Brain pericyte (primary cell): ENCODE measurements around the gene FOXP1.

Experiments
- DNase-seq: peaks from one replicate; pipeline ENCODE4 v3.0.0-alpha.2; 2012; ENCODE audit warnings: low read depth, low spot score

FOXP1 gene

DNA sequence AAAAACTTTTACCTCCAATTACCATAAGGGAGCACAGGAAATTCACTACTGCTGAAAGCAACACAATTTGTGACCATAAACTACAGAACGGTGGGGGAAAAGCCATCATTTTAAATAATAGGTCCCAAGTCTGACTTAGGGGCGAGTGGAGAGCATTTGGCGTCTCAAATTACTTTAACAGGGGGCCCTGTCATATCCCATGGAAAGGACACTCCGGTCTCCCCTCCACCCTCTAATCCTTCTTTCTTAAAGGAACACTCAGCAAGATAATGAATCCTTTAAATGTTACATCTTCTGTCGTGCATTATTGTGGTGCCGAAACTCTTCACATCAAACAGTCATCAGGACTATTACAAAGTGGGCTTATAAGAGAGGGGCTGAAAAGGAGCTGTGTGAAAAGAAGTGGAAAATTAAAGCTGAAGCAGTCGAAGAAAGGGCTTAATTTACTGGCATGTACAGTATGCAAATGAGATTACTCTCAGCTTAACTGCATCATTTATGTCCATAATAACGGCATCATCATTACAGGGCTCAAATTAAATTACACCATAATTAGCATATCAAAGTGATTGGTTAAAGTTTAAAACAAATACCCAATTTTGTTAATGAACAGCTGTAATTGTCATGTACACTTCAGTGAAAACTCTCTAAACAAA, 342.2 kb downstream of the FOXP1 start:
- DNase-seq, result no peak

DNA sequence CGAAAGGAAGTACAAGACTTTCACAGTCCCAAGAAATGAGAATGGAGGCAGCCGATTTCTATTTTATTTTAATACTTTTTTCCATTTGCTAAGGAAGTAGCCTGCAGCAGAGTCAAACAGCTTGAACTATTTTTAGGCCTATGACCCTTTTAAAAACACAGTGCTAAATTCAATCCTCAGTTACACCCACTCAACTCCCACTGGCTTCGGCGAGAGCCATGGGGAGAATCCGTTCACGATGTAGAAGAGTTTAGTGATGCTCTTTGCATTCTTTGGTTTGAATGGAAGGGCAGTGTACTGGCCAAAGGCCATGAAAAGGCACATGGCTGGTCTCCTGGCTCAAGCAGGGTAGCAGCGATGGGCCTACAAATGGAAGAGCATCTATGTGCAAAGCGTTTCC, 343.5 kb downstream of the FOXP1 start:
- no peak for DNase-seq

DNA sequence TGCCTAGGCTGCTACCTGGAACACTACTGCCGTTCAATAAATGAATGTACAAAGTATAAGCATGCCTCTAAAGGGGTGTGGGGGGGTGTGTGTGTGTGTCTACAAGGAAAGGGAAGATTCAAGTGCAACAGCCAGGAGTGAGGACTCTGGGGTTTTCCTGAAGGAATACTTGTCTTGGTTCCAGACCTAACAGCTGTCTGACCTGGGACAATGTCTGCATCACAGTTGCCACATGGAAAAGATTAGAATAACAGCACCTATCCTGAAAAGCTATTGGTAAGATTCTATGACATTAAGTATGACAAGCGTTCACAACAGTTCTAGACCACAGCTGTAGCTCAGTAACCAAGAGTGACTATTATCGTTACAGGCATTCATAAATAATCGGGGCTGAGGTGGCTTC, 345.2 kb downstream of the FOXP1 start:
- no peak for DNase-seq

DNA sequence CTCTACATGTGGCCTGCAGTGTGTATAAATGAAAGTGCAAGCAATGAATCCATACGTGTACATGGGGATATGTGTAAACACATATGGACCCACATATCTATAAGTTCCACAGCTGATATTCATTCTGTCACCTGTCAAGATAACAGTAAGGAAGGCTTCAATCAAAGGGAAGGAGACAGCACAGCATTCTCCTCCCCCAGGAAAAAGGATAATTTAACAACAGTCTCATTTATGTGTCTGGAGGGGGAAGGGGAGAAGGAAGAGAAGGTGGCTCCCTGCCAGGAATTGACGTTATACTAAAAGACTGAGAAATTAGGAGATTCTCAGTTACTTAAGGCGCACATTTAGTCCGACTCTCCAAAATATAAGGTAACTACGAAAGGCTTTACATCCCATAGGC, 345.9 kb downstream of the FOXP1 start:
- no peak for DNase-seq

DNA sequence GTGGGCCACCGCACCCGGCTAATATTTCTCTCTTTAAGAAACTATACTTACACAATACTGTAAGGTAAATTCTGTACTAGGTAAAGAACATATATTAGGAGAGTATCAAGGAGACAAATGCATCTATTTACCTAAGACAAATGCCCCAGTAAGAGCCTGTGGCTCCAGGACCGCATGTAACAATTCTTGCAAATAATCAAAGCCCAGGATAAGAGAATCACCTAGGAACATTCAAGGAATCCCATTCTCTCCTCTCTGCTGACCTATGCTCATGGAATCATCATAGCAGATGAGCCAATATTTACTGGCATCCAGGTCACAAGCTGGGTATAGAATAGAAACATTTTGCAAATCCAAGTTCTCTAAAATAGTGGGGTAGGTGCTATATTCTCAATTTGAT, 347.7 kb downstream of the FOXP1 start:
- DNase-seq, result no peak

DNA sequence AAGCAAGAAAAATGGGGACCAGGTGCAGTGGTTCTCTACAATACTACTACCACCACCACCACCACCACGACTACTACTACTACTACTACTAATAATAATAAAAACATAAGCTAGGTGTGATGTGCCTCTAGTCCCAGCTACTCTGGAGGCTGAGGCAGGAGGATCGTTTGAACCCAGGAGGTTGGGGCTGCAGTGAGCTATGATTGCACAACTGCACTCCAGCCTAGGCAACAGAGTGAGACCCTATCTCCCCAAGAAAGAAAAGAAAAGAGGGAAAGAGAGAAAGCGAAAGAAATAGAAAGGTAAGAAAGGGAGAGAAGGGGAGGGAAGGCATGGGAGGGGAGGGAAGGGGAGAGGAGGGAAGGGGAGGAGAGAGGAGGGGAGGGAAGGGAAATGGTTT, 350.6 kb downstream of the FOXP1 start:
- DNase-seq, result no peak

DNA sequence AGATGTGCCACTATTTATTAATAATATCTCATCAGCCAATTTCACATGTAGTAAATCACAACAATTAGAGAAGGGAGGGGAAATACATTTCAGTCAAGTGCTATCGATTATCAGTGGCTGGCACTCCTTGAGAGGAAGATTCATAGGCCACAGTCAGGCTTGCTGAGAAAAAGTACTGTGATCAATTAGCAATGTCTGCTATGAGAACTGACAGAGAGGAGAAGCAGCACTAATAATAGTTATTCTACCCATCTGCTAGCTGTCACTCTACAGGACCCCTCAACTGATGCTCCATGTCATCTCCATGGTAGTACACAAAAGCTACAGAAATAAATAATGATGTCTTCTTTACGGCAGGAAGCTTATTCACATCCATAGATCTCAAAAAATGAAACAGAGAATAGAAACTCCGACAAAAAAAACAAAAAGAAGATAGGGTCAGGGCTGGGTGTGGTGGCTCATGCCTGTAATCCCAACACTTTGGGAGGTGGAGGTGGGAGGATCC, 351.3 kb downstream of the FOXP1 start:
- DNase-seq, result no peak

DNA sequence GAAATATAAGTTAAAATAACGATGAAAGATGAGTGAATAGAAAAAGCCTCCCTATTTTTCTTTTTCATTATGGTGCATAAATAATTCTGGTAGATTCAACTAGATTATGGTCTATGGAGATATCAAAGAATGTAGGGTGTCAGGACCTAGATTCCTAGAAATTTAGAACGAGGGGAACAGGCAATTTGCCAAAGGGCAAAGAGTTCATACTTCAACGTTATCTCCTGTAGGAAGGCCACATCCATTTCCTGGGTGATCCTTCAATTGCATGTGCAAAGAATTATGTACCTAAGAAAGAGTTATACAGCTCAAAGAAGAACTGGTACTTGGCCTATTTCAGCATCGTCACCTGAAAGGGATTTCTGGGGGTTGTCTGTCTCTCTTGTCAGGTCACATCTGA, 351.8 kb downstream of the FOXP1 start:
- no peak for DNase-seq

DNA sequence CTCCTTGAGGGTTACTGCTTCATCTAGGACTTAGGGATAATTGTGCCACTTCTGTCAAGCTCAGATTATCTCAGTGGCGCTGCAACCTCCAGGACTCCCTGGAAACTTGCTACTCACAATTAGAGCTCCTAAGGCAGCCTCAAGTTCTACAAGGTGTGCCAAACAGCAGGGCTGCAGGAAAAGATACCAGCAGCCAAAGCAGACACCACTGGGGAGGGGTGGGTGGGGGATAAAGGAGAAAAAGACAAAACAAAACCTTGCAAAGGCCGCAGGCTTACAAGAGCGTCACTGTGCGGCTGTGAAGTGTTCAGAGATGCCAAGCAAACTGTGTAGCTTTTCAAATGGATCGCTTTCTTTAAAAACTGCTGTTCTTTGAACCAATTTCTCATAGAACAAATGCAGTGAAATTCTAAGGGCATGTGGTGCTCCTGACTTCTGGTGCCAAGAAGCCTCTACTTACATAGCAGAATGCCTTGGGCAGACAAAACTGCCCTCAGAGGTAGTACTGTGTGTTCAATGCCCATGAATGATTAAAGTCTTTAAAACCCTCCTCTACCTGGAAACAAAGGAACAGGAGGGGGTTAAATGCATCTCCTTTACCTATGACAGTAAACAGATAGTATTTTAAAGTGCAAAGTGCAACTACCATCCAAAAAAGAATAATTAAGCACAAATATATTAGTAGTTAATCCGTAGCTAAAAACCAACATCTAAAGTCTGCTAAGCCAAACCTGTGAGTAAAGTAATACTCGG, 353.4 kb downstream of the FOXP1 start:
- DNase-seq, result no peak

DNA sequence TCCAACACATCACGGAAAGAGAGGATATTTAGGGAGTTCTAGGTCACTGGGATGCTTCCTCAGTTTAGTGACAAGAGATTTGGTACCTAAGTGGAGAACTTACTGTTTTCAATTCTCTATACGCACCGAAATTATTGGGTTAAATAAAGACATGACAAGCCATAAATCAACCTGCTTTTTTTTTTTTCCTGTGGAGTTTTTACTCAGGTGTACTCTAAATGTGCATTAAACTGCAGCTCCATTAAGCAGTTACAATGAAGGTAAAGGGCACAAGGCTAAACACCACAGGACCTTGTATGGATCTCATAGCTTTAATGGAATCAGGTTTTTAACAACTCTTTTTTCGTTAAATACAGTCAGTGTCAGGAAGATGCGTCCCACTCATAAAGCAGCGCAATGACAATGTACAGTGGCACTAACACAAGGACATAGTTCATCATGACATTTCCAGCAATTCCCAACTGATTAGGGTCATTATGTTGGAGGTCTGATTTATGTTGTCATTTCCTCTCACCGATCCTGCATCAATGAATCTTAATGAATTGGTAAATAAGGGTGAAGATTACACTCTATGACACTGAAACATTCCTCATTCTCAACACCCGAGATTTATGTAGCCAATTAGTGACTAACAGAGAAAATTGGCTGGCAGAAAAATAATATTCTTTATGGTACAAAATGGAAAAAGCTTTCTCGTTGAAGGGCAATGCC, 355.2 kb downstream of the FOXP1 start:
- no peak for DNase-seq

DNA sequence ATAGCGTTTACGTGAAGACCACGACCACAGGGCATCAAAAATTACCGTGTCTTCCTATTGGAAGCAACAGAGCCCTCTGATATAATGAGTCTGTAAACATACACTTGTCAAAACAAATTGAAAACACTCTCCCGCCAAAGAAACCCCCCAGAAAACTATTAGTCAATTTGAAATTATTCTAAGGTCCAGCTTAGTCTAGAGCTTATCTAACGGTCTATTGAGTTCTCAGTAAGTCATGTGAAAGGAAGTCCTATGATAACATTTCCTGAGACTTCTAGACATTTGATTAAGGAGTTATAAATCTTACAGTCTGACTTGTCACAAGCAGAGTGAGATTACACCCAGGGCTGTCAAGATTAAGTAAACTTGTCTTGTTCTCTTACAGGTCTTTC, 356.3 kb downstream of the FOXP1 start:
- DNase-seq, result no peak

DNA sequence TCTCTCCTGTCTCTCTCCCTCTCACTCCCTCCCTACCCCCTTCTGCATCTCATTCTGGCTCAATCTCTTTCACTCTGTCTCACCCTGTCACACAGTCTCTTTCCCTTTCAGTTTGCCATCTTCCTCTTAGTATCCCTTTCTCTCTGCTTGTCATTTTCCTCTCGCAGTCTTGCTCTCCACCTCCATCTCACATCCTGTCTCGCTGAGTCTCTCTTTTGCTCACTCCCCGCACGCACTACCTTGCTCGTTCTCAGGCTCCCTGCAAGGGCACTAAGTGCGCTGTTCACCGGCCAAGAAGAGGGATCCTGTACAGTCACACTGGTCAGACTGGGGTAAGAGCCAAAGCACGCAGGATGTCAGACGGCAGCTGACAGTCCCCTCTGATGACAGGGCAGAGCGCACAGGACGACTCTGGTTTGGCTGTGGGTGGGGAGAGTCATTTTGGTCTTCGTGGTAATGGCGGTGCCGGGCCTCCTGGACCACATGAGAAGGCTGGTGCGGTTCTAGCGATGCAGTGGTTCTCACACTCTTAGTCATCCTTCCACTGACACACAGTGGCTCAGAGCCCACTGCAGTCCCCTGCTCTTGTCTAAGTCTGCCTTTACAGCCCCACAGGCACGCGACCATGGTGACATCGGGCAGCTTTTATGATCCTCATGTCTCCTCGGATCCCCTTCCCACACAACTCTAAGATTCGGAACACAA, 356.8 kb downstream of the FOXP1 start:
- no peak for DNase-seq

DNA sequence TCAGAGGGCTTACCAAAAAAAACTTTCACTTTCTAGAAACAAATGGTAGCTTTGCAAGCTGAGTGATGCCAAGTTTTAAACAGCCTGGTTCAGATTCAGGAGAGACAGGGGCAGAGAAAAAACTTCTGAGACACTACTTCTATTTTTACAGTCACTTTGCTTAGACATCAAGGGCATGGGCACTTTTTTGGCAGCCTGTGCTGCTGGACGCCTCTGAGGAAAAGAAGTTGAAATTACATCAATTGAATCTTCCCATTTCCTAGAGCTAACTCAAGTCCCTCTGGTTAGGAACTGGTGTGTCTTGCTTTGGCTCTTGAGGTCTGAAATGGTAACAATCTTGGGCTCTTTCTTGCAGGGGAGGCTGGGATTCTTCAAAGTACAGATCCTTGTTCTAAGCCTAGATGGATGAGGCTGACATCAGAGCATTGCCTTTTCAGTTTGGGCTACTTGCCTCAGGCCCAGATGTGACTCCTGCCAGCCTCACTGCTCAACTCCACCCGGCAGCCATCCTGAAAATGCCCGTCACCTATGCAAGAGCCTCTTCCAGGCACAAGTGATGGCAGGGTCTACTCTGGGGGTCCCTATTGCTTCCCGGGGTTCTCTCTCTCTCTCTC, 357.5 kb downstream of the FOXP1 start:
- no peak for DNase-seq

DNA sequence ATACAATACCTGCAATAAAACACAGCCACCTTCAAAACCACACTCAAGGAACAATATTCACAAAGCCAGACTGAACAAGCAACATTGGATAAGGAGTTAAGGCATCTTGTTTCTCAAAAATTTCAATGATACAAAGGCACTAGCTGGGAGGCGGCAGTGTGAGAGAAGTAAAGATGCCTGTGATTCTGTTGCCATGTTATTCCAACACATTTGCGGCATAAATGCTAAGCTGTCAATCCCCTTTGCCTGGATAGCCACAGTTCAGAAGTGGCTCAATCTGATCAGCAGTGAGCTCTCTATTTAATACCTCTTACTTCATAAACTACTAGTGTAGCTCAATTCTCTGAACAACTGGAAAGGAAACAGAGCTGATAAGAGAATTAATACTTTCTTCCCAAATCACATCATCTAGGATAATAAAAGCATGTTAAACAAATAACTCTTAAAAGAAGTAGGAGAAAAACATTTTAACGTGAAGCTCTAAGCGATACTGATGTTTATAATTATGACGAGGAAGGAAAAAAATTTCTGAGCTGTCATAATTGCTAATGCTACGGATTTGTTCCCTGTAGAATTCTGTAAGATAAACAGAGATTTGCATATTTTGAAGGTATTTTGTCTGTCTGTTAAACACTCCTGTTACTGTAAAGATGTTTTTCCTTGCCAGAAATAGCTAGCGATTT, 358.4 kb downstream of the FOXP1 start:
- no peak for DNase-seq

DNA sequence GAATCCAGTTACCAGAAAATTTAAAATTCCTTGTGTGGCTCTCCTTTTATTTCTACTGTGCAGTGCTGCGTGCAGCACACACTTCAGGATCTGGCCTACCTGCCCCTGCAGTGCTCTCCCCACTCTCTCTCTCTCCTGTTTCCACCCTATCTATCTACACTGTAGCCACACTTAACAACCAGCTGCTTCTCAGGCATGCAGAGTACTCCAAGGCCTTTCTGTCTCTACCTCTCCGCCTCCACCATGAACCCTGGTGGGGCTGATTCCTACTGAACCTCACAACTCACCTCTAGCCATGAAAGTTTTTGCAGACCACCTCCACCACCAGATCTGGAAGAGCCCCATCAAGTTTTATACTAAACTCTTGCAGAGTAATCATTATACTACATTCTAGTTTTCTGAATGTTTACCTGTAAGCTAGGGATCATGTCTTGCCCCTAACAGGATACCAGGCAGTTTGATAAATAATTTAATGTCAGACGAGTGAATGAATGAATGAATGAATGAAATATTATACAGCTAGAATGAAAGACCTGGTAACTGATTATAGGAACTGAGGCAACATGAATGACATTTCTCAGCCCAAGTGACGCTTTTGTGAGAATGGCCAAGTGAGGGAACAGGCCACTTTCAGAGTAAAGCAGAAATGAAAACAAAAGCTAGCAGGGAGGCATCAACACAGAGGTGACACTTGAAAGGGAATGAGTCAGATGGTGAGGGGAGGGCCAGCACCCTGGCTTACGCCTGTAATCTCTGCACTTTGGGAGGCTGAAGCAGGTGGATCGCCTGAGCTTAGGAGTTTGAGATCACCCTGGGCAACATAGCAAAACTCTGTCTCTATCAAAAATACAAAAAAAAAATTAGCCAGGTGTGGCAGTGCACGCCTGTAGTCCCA, 363.5 kb downstream of the FOXP1 start:
- no peak for DNase-seq

DNA sequence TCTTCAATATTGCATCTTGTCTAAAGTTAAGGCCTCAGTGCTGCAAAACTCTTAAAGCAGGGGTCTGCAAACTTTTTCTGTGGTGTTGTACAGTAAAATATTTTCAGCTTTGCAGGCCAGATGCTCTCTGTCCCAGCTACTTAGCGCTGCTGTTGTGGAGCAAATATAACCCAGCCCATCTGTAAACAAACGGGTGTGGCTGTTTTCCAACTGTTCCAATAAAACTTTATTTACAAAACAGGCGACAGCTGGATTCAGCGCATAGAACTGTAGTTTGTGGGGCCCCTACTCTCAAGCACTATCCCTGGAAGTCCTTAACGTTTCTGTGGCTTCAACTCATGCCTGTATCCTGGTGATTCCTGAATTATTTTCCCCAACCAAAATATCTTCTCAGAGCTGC, 365.0 kb downstream of the FOXP1 start:
- DNase-seq, result no peak

DNA sequence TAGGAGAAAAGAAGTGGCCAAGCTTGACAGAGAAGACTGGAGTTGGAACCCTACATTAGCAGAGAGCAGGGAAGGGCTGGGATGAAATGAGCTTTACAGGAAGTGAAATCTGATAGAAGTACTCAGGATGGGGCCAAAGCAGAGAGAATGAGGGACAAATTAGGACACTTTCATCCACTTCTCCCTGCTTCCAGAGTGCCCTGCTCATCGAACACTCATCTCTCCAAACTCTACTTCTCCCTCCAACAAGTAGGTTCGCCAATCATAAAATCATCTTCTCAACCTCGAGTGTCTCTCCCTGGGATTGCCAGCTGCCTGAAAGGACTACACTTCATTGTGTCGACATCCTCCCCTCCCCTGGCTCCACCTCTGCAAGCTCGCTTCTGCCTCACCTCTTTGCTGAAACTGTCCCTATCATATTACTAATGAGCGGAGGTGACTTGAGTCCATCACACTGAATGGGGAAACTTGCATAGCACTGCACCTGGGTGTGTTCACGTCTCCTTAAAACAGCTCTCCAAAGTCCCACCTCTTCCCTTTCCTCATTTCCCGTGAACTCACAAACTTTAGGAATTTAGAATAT, 365.8 kb downstream of the FOXP1 start:
- DNase-seq, result no peak

DNA sequence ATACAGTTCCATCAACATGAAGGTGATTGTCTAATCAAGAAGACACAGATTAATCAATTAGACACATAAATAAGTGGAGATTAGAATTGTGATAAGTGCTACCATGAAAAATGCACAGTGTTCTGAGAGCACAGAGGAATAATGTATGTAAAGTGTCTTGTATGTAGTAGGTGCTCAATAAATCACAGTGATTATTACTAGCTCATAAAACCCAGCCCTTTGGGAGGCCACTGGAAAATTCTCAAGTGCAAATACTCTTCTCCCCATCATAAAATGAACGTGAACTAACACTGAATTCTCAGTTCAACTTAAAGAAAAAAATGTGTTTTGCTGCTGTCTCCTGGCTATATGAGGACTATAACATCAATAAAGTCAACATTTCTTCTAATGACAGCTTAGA, 368.2 kb downstream of the FOXP1 start:
- no peak for DNase-seq

DNA sequence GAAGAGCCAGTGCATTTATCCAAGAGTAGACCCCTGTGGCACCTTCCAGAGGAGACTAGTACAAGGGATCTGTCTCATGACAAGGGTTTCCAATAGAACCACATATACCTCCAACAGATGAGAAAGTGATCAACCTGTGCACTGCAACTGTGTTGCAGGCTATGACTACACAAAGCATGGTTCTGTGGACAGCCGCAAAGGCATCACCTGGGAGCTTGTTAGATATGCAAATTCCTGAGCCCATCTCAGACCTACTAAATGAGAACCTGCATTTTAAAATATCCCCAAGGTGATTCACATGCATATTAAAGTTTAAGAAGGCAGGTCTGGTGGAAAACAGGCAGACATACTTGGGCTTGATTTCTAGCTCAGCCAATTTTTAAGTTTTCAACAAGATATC, 368.7 kb downstream of the FOXP1 start:
- DNase-seq, result no peak

DNA sequence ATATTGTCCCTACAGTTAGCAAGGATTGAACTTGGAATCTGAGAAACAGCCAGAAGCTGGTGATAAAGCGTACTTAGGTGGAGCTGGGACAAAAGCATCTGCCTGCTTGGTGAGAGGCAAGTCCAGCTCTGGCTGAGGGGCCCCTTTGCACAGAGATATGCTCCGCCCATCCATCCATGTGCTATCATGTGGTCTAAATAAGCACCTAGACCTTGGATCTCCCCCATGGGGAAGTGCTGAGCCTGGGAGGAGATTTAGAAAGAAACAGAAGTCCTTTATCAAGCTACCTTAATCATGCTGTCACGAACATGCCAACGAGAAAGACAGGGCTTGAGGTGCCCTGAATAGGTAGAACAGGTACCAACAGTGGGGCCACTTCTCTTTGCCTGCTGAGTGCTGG, 369.5 kb downstream of the FOXP1 start:
- DNase-seq, result no peak
